Stimulated activated CD4-positive, alpha-beta T cell treated with anti-CD3 and anti-CD28 coated beads, Interleukin-15, amount 100 ng/mL, for 1 hour (primary cell): Measurements from ENCODE around the gene DYNC1LI1.

Source experiments
- DNase-seq, 2 donors: peaks; one replicate each; pipeline ENCODE4 v3.0.0-alpha.2; 2020; ENCODE audit warnings: low read depth in 1 of 2, low spot score in 1 of 2

The DYNC1LI1 gene

GRCh38 chr3:32570421-32571191 is at the start of gene DYNC1LI1:
Gene DYNC1LI1 (minus strand): TSS chr3:32570858. CDS start chr3:32570770, 88 bp downstream.
- DNase-seq: peak; percentile 85 to 95

DNA sequence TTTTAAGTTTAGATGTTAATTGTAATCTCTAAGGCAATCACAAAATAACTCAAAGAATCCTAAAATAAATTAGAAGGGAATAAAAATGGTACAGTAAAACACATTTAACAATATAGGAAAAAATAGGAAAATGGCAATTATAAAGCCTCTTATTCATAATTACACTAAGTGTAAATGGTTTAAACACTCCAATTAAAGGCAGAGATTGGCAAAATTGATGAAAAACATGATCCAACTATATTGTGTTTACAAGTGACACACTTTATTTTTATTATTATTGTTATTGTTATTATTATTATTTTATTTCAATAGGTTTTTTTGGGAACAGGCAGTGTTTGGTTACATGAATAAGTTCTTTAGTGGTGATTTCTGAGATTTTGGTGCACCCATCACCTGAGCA is 48.7 kb upstream of the DYNC1LI1 start:
- no peak for DNase-seq

- DNase-seq: no peak
Observed at GRCh38 chr3:32616267-32616962, 45.8 kb upstream of the DYNC1LI1 start.

DNA sequence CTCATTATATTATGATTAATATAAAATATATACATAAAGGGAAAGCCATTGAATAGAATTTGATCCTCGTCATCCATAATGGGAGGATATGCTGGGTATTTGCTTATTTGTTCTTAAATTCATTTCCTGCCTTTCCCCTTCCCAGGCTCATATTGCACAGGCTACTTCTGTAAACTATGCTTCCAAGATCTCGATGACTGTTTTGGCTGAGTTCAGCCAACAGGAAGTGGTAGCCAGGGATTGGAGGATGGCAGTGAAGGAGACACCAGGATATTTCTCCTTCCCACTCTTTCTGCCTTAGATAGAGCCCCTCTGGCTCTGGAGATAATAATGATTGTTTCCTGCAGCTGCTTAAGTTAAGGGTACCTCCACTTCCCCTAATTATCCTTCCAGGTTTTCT is 44.3 kb upstream of the DYNC1LI1 start:
- no peak for DNase-seq

DNA sequence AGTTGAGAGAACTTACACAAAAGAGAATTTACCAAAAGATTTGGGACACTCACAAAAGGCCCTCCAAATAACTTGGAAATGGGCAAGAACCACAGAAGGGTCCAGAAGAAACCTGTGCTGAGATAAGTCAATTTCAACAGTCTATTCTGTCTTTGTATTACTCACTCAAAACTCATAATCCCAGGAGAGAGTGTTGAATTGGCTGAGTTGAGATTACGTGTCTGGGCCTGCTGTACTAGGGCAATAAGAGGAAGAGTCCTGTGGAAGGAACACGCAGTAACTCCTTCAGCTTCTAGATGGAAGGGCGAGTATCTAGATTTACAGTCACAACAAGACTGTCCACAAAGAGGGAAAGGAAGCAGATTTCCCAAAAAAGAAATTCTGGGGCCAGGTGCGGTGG is 42.5 kb upstream of the DYNC1LI1 start:
- DNase-seq: no peak

DNA sequence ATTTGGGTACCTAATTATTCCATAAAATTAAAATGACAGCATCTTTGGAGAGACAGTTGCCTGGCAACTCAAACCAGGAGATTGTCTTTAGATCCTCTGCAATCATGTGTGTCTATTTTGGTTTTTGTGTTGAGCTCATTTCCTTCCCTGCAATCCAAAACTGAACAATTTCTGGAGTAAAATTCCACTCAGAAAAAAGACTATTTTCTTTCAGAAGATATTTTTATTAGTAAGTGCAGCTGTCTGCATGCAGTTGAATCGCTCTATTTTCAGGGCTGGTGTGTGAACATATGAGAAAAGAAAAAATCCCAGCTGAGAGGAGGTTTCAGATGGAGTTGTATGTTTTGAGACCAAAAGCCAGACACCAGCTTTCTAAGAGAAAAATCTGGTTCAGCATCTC is 41.9 kb upstream of the DYNC1LI1 start:
- no peak for DNase-seq

- no peak for DNase-seq
Observed at GRCh38 chr3:32607522-32607921, 36.9 kb upstream of the DYNC1LI1 start.

DNA sequence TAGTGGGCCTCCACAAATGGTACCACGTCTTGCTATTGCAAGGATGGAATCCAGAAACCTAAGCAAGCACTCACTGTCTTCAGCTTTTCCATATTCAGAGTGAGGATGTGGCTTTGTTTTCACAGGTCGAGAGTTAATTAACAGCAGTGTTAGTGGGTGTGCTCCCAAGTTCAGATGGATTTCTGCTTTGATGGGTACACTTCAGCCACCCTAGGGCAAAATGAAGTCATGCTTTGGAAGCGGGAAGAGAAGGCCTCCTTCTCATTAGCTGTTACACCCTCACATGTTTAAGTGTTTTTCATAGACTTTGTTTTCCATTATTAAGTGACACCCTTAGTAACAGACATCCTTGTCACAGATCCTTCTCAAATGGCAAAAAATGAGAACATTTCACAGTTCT is 36.3 kb upstream of the DYNC1LI1 start:
- no peak for DNase-seq

DNA sequence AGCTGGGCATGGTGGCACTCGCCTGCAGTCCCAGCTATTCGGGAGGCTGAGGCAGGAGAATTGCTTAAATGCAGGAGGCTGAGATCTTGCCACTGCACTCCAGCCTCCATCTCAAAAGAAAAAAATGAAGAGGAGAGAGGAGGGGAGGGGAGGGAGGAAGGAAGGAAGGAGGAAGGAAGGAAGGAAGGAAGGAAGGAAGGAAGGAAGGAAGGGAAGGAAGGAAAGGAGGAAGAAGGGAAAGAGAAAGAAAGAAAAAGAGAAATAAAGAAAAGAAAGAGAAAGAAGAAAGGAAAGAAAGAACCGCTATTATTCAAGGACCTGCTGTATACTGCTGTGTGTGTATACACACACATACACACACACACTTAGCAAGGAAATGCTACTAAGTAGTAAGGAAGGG is 35.6 kb upstream of the DYNC1LI1 start:
- no peak for DNase-seq

GRCh38 chr3:32603064-32603463 is 32.4 kb upstream of the DYNC1LI1 start:
- no peak for DNase-seq

DNA sequence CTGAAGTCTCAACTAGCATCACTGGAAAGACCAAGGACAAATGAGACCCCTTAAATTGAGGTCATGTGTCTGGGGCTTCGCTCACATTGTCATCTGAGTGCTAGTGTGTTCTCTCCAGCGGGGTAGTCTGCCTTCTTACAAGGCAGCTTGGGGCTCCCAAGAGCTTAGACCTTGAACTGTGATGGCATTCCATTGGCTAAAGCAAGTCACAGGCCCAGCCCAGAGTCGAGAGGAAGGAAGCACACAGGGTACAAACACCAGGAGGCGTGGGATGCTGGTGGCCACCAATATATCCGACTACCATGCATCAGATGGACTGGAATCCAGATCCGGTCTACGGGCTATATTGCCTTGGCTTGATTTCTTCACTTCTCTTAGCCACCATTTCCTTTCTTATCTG is 31.5 kb upstream of the DYNC1LI1 start:
- DNase-seq: no peak

DNA sequence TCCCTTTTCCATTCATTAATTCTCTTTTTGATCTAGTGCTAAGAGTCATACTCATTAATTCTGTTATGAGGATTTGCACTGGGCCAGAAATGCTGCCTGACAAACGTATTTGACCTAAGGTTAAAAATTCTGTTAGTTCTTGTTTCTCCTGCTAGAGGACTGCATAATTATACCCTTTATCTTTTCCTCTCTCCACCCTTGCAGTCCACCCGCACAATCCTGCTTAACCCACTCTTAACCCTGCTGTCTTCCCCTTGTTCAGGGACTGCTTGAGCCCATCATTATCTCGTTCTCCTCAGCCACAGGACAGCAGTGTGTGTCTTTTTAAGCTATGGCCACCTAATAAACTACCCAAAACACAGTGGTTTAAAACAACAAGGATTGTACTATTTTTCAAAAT is 31.1 kb upstream of the DYNC1LI1 start:
- no peak for DNase-seq

DNA sequence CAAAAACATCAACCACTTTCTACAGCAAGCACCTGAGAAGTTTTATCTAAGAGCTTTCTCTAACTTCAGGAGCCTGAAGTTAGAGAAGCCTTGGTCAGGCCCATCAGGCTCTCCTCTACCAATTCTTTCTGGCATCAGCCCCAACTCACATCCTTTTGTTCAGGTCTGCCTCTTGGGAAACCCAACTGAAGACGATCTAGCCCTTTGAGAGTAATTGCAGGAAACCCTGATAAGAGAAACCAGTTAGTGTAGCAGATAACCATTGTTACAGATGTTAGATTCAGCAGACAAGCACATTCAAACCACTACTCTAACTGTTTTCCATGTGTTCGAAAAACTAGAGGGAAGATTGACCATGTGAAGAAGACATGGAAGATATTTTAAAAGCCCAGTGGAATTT is 27.0 kb upstream of the DYNC1LI1 start:
- DNase-seq: no peak

- no peak for DNase-seq
Observed at GRCh38 chr3:32596909-32597369, 26.3 kb upstream of the DYNC1LI1 start.

DNA sequence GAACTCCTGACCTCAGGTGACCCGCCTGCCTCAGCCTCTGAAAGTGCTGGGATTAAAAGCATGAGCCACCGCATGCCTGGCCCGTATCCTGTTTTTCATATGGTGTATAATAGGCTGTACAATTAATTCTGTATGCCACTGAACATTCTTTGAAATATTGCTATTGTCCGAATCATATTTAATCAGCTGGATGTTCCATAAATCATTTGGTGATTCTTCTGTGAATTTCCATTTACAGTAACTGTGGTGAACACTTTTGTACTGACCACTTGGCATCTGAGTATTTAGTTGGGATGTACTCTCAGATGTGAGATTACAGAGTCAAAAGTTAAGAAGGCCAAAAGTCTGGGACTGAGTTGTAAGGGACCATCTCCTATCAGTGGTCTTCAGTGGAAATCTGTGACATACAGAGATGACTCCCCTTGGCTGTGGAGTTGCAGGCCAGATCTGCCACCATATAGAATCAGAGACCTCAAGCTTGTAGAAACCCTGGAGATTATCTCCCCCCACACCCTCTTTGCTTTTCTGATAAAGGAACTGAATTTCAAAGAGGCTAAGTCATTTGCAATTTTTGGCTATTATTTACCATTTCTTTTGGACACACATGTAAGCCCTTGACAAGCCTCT is 25.7 kb upstream of the DYNC1LI1 start:
- no peak for DNase-seq

DNA sequence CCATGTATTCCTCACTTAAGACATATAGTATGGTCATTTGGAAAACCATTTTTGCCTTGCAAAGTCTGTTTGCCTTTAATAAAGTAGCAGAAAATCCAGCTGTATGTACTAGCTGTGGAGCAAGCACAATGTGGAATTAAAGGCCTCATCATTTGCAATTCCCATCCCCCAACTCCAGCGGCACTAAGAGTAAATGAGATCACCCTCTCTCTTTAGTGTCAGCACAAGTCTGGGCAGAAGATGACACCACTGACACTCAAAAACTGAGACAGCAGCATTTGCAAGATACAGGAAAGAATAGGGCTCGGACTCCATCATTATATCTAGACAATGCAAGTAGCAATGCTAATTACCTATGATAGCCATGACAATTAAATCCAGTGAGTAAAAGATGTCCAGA is 24.7 kb upstream of the DYNC1LI1 start:
- no peak for DNase-seq

- no peak for DNase-seq
Observed at GRCh38 chr3:32593903-32594525, 23.4 kb upstream of the DYNC1LI1 start.

DNA sequence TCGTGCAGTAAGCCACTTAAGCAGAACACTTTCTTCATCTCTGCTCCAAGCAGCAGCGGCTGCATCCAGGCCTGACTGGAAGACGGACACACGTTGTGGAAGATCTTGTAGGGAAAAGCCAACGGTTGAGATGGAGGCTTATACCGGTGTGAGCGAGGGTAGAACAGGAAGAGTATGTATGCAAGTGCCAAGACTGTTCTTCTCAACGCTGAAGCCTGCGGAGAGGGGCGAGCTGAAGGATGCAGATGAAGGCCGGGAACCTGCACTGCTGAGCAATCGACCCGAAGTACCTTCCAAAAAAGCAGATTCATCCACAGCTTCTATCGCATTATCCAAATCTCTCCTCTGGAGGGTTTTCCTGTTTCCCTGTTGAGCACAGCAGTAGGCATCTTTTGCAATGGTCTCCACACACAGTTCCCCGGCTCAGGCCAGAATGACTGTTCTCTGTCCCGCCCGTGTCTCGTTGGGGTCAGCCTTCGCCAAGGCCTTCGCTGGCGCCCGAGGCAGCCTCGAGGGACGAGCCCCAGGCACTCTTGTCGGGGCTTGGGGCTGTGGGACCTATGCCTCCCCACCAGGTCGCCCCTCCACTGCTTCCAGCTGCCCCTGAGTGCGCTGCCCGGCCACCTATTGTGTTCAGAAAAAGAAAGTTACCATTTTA is 22.2 kb upstream of the DYNC1LI1 start:
- no peak for DNase-seq

- DNase-seq: no peak
Observed at GRCh38 chr3:32592011-32592410, 21.4 kb upstream of the DYNC1LI1 start.

DNA sequence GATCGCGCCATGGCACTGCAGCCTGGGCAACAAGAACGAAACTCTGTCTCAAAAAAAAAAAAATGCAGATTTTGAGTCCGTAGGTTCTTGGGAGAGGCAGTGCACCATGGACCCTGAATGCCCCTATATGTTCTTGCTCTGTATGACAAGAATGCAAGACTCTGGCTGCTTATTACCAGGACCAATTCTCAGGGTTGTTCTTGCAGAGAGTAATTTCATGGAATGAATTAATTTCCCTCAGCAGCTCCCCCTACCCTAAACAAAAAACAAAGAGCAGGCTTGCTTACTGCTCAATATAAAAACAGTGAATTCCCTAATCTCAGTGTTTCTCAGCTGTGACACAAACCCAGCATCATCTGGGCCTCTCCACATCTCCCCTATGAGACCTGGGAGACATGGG is 20.5 kb upstream of the DYNC1LI1 start:
- DNase-seq: no peak

DNA sequence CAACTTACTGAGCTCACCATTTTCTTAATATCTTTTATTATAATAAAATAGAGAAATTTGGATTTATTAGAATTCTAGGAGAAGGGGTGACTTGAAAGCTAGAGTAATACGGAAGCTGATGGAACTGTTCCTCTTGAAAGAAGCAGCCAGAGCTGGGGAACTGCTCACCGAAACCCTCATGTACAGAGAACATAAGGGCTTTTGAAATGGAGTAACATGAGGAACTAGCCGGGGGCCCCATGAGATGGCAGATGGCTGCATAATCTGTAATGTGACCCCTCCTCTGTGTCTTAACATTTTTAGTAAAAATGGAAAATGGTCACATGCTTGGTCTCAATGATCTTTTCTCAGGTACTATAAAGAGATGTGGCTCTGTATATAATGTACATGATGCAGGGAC is 15.7 kb upstream of the DYNC1LI1 start:
- DNase-seq: no peak
